ENCODE measurements around the gene ORMDL2. TPM values are rescaled to one million over a fixed set of nuclear protein-coding genes. Genes with fewer than 3 reads are reported as not detected.
A peak's percentile ranks its signal among the peaks of the same experiment; 100 is the strongest.

Gene ORMDL2
- total and polyA plus RNA-seq, 10 of the 15 experiments (the other 5 are each of a cell fraction or from before 2014, with no cell fraction given): 15.0 to 135 (median 33.9) TPM

DNA sequence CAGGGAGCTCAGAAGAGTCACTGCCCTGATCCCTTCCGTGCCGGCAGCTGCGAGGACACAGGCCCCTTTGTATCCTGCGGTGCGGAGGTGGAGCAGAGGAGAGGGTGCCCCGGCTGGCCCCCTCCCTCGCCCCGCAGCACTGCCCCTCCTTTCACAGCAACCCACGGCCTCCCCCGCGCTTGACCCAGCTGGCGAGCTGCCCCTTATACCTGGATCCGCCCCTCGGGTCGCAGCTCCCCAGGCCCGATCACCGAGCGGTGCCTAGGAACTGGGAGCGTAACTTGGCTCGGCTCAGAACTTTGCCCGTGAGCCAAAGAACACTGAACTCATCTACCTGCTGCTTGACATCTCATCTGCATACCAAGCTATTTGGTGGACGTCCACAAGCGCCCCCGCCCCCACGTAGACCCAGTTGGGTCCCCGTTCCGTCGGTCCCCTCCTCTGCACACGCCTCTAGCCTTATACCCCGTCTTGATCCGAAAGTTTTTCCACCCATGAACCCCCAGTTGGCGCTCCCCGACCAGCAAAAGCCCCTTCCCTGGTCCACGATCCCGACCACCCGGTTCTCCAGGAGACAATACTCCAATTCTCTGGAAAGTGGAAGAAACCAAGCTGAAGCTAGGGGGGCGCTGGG lies 12.2 kb downstream of the ORMDL2 start (continued):
- TF ChIP-seq, protein P1, sequence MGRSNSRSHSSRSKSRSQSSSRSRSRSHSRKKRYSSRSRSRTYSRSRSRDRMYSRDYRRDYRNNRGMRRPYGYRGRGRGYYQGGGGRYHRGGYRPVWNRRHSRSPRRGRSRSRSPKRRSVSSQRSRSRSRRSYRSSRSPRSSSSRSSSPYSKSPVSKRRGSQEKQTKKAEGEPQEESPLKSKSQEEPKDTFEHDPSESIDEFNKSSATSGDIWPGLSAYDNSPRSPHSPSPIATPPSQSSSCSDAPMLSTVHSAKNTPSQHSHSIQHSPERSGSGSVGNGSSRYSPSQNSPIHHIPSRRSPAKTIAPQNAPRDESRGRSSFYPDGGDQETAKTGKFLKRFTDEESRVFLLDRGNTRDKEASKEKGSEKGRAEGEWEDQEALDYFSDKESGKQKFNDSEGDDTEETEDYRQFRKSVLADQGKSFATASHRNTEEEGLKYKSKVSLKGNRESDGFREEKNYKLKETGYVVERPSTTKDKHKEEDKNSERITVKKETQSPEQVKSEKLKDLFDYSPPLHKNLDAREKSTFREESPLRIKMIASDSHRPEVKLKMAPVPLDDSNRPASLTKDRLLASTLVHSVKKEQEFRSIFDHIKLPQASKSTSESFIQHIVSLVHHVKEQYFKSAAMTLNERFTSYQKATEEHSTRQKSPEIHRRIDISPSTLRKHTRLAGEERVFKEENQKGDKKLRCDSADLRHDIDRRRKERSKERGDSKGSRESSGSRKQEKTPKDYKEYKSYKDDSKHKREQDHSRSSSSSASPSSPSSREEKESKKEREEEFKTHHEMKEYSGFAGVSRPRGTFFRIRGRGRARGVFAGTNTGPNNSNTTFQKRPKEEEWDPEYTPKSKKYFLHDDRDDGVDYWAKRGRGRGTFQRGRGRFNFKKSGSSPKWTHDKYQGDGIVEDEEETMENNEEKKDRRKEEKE (IDR thresholded peaks at IDR 0.05): no peak
- peak; percentile 74 for TF ChIP-seq SIN3A (IDR thresholded peaks at IDR 0.05; ENCODE audit: low read depth, low read length)
- TF ChIP-seq IKZF2 (IDR thresholded peaks at IDR 0.05): peak in 1 of 2 experiments; percentile 43; a peak in 1 of 4 replicates
- TF ChIP-seq FOXK2 (IDR thresholded peaks at IDR 0.05): no peak
- TF ChIP-seq NFYA (IDR thresholded peaks at IDR 0.05; ENCODE audit: borderline replicate concordance, low read depth, low read length): no peak
- no peak for TF ChIP-seq CEBPB (IDR thresholded peaks at IDR 0.05; ENCODE audit: borderline replicate concordance in 1 of 2, low read depth in 2 of 2, low read length in 2 of 2)
- TF ChIP-seq MYC (IDR thresholded peaks at IDR 0.05; ENCODE audit: insufficient read depth, insufficient read length, insufficient replicate concordance, low read length, severe bottlenecking): no peak
- no peak for TF ChIP-seq HCFC1 (IDR thresholded peaks at IDR 0.05; ENCODE audit: low read length)
- TF ChIP-seq ESRRA (IDR thresholded peaks at IDR 0.05; ENCODE audit: low read length): no peak
- TF ChIP-seq JUND (IDR thresholded peaks at IDR 0.05; ENCODE audit: low read depth, low read length): no peak
- TF ChIP-seq NFIC (IDR thresholded peaks at IDR 0.05; ENCODE audit: low read depth, low read length): no peak
- TF ChIP-seq, protein P2, sequence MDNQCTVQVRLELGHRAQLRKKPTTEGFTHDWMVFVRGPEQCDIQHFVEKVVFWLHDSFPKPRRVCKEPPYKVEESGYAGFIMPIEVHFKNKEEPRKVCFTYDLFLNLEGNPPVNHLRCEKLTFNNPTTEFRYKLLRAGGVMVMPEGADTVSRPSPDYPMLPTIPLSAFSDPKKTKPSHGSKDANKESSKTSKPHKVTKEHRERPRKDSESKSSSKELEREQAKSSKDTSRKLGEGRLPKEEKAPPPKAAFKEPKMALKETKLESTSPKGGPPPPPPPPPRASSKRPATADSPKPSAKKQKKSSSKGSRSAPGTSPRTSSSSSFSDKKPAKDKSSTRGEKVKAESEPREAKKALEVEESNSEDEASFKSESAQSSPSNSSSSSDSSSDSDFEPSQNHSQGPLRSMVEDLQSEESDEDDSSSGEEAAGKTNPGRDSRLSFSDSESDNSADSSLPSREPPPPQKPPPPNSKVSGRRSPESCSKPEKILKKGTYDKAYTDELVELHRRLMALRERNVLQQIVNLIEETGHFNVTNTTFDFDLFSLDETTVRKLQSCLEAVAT (IDR thresholded peaks at IDR 0.05): peak; percentile 52; the same call in 1 of the 2 replicates
- TF ChIP-seq GATAD2B (conservative IDR thresholded peaks at IDR 0.05; ENCODE audit: low read depth): no peak
- TF ChIP-seq SREBF1 (IDR thresholded peaks at IDR 0.05; ENCODE audit: low read length): no peak
- no peak for TF ChIP-seq ZNF207 (IDR thresholded peaks at IDR 0.05; ENCODE audit: borderline replicate concordance)
- TF ChIP-seq, protein P3, sequence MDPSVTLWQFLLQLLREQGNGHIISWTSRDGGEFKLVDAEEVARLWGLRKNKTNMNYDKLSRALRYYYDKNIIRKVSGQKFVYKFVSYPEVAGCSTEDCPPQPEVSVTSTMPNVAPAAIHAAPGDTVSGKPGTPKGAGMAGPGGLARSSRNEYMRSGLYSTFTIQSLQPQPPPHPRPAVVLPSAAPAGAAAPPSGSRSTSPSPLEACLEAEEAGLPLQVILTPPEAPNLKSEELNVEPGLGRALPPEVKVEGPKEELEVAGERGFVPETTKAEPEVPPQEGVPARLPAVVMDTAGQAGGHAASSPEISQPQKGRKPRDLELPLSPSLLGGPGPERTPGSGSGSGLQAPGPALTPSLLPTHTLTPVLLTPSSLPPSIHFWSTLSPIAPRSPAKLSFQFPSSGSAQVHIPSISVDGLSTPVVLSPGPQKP (IDR thresholded peaks at IDR 0.05; ENCODE audit: low read depth, low read length): no peak
- no peak for TF ChIP-seq RELA (IDR thresholded peaks at IDR 0.05; ENCODE audit: borderline replicate concordance, partially characterized antibody)
- no peak for TF ChIP-seq RCOR1 (conservative IDR thresholded peaks at IDR 0.05; ENCODE audit: low read depth, low read length)
- no peak for TF ChIP-seq SUZ12 (IDR thresholded peaks at IDR 0.05; ENCODE audit: unreplicated experiment)
- 0 out of 2 replicates have a peak, but pooled peaks have one; percentile 20 for TF ChIP-seq POLR2A (IDR thresholded peaks at IDR 0.05; ENCODE audit: low read depth, low read length)
- no peak for TF ChIP-seq YY1 (IDR thresholded peaks at IDR 0.05; ENCODE audit: low read depth, low read length)
- TF ChIP-seq CHD2 (IDR thresholded peaks at IDR 0.05; ENCODE audit: borderline replicate concordance, low read depth, low read length): no peak
- no peak for TF ChIP-seq ZNF274 (IDR thresholded peaks at IDR 0.05; ENCODE audit: insufficient read depth, insufficient read length)
- TF ChIP-seq POU2F2 (IDR thresholded peaks at IDR 0.05; ENCODE audit: borderline replicate concordance, low read depth, low read length): no peak
- TF ChIP-seq YBX1 (IDR thresholded peaks at IDR 0.05): no peak
- no peak for TF ChIP-seq STAT3 (IDR thresholded peaks at IDR 0.05; ENCODE audit: low read depth, low read length)
- no peak for TF ChIP-seq PAX8 (IDR thresholded peaks at IDR 0.05)
- no peak for TF ChIP-seq NRF1 (conservative IDR thresholded peaks at IDR 0.05; ENCODE audit: low read depth, low read length)
- TF ChIP-seq ZNF217 (IDR thresholded peaks at IDR 0.05): no peak

All from GM12878 (cell line).